PC-9 (cell line): Measurements from ENCODE around the gene SPARC. TPM values are rescaled to one million over a fixed set of nuclear protein-coding genes. Genes with fewer than 3 reads are reported as not detected.

Experiments used
- BruUV-seq: library from RNA; stranded (reverse); fragments of 400-500 nt; replicated peaks from 2 replicates; lab custom pipeline; 2021; lab: Mats Ljungman, UMichigan
- CTCF ChIA-PET: fragments of 300-600 bp; sonication (Branson Sonifier 250); formaldehyde crosslinking; loops from one replicate; lab custom pipeline; 2022; ENCODE audit warnings: antibody characterized with exemption; lab: Charles Lee
- POLR2A ChIA-PET: fragments of 300-600 bp; sonication (Branson Sonifier 250); formaldehyde crosslinking; loops from one replicate; lab custom pipeline; 2022; ENCODE audit warnings: antibody characterized with exemption; ENCODE audit not compliant: unreplicated experiment; lab: Charles Lee
- DNase-seq, 2 experiments: peaks; one replicate each; pipeline versions ENCODE4 v3.0.0 to v3.0.0-alpha.2; 2015 to 2022; ENCODE audit warnings: mixed read lengths in 1 of 2
- H2AFZ ChIP-seq: fragments of 200-600 bp; sonication (generic); 2 replicates; pipeline ENCODE4 v1.8.1; 2017; ENCODE audit warnings: antibody characterized with exemption
- H3F3A ChIP-seq: fragments of 200-600 bp; sonication (generic); 2 replicates; pipeline ENCODE4 v1.8.1; 2017; ENCODE audit warnings: antibody characterized with exemption, mild to moderate bottlenecking, low read depth; ENCODE audit not compliant: insufficient read depth
- H3K27ac ChIP-seq: fragments of 200-600 bp; sonication (generic); 2 replicates; pipeline ENCODE4 v1.6.1; 2016; ENCODE audit warnings: mixed run types
- H3K27me3 ChIP-seq: fragments of 200-600 bp; sonication (generic); 2 replicates; pipeline ENCODE4 v1.6.1; 2016; ENCODE audit warnings: low read depth, mixed run types; ENCODE audit not compliant: insufficient read depth
- H3K36me3 ChIP-seq: fragments of 200-600 bp; sonication (generic); 2 replicates; pipeline ENCODE4 v1.6.1; 2016; ENCODE audit warnings: low read depth, mixed run types
- H3K4me1 ChIP-seq: fragments of 200-600 bp; sonication (generic); replicated peaks from 2 replicates; pipeline ENCODE4 v1.6.1; 2016; ENCODE audit warnings: mixed run types; ENCODE audit not compliant: insufficient read depth
- H3K4me2 ChIP-seq: fragments of 200-600 bp; sonication (generic); 2 replicates; pipeline ENCODE4 v1.6.1; 2017; ENCODE audit warnings: mixed run types
- H3K4me3 ChIP-seq: fragments of 200-600 bp; sonication (generic); 2 replicates; pipeline ENCODE4 v1.6.1; 2016; ENCODE audit warnings: mixed run types
- H3K79me2 ChIP-seq: fragments of 200-600 bp; sonication (generic); 2 replicates; pipeline ENCODE4 v1.6.1; 2017; ENCODE audit warnings: low read depth, mixed run types
- H3K9me2 ChIP-seq: fragments of 200-600 bp; sonication (generic); 2 replicates; pipeline ENCODE4 v1.8.1; 2017; ENCODE audit warnings: mild to moderate bottlenecking; ENCODE audit not compliant: insufficient read depth
- H3K9me3 ChIP-seq: fragments of 200-600 bp; sonication (generic); 2 replicates; pipeline ENCODE4 v1.8.1; 2016; ENCODE audit warnings: low read depth; ENCODE audit not compliant: insufficient read depth
- H4K20me1 ChIP-seq: fragments of 200-600 bp; sonication (generic); 2 replicates; pipeline ENCODE4 v1.8.1; 2017; ENCODE audit not compliant: insufficient read depth
- CTCF ChIP-seq: fragments of 200-600 bp; sonication (generic); conservative IDR thresholded peaks from 2 replicates; pipeline ENCODE4 v1.6.1; 2017; ENCODE audit warnings: mixed run types, antibody characterized with exemption, mild to moderate bottlenecking, moderate library complexity
- EZH2 ChIP-seq: fragments of 200-600 bp; sonication (generic); IDR thresholded peaks from 2 replicates; pipeline ENCODE4 v1.8.0; 2017; ENCODE audit warnings: antibody characterized with exemption, low read depth
- intact Hi-C: fragments of 100-400 bp; cut with micrococcal nuclease; formaldehyde crosslinking; loops from one replicate; pipeline ENCODE4 v1.10.0; 2022; ENCODE audit not compliant: unreplicated experiment
- total RNA-seq: library from RNA; stranded (reverse); gene quantifications from 2 replicates; pipeline ENCODE4 v1.2.3, GENCODE V29; 2021

The SPARC gene
- total RNA-seq, 1 experiment from 2014 or later: 84.1 TPM

- CTCF ChIA-PET: no interaction called here
- BruUV-seq: no TSS peak
- DNase-seq: no peak
- H3K79me2 ChIP-seq: no peaks in the 10 kb centered on the region
- no peaks in the 10 kb centered on the region for H3K9me2 ChIP-seq
- no peaks in the 10 kb centered on the region for H3F3A ChIP-seq
- H3K4me3 ChIP-seq: no peak overlapping the region
- no peaks in the 10 kb centered on the region for H3K36me3 ChIP-seq
- no peak overlapping the region for H3K4me2 ChIP-seq
- H3K9me3 ChIP-seq: no peaks in the 10 kb centered on the region
- POLR2A ChIA-PET: interaction anchor here (0.6 kb wide), 1 partner anchor 61 kb away, joined by 3 read pairs; no protein-coding TSS in a partner anchor
- intact Hi-C loops: no loop called here
- H3K27ac ChIP-seq: no peak overlapping the region
- H4K20me1 ChIP-seq: no peaks in the 10 kb centered on the region
- no peaks in the 10 kb centered on the region for H3K4me1 ChIP-seq
- no peak overlapping the region for H2AFZ ChIP-seq
- TF ChIP-seq CTCF: no peak
- TF ChIP-seq EZH2: no peak
- H3K27me3 ChIP-seq: 0 out of 2 replicates have a peak, but pooled peaks cover 9% of the 10 kb centered on the region
Observed at GRCh38 chr5:151674626-151675610, 11.8 kb downstream of the SPARC start.

- TF ChIP-seq EZH2 (no peak), CTCF (no peak)
- BruUV-seq: no TSS peak
- intact Hi-C loops: no loop called here
- Histone ChIP-seq H3K4me3 (no peak overlapping the region), H3K4me1 (no peaks in the 10 kb centered on the region), H4K20me1 (no peaks in the 10 kb centered on the region), H3K9me3 (no peaks in the 10 kb centered on the region), H3K79me2 (no peaks in the 10 kb centered on the region), H3K9me2 (no peaks in the 10 kb centered on the region), H3F3A (no peaks in the 10 kb centered on the region), H3K4me2 (no peak overlapping the region), H3K27ac (no peak overlapping the region), H2AFZ (no peak overlapping the region), H3K27me3 (0 out of 2 replicates have a peak, but pooled peaks cover 9% of the 10 kb centered on the region), H3K36me3 (no peaks in the 10 kb centered on the region)
- CTCF ChIA-PET: no interaction called here
- no peak for DNase-seq
- POLR2A ChIA-PET: no interaction called here
Observed at GRCh38 chr5:151673421-151673820, 13.3 kb downstream of the SPARC start.

- H3K4me1 ChIP-seq: no peaks in the 10 kb centered on the region
Observed at GRCh38 chr5:151672516-151672915, 14.2 kb downstream of the SPARC start.

More at GRCh38 chr5:151672516-151672915, 14.2 kb downstream of the SPARC start:
- POLR2A ChIA-PET: no interaction called here
- H3F3A ChIP-seq: no peaks in the 10 kb centered on the region
- H3K9me2 ChIP-seq: no peaks in the 10 kb centered on the region
- H3K79me2 ChIP-seq: no peaks in the 10 kb centered on the region
- no peak for DNase-seq
- H2AFZ ChIP-seq: no peak overlapping the region
- no peak overlapping the region for H3K27ac ChIP-seq
- no peak overlapping the region for H3K4me3 ChIP-seq
- intact Hi-C loops: no loop called here
- H3K36me3 ChIP-seq: no peaks in the 10 kb centered on the region
- CTCF ChIA-PET: interaction anchor here (0.5 to 0.6 kb wide), 2 partner anchors 7 to 153 kb away, joined by 3 to 21 read pairs; no protein-coding TSS in a partner anchor
- BruUV-seq: no TSS peak
- no peaks in the 10 kb centered on the region for H3K9me3 ChIP-seq
- H4K20me1 ChIP-seq: no peaks in the 10 kb centered on the region
- TF ChIP-seq CTCF: no peak
- 0 out of 2 replicates have a peak, but pooled peaks cover 9% of the 10 kb centered on the region for H3K27me3 ChIP-seq
- H3K4me2 ChIP-seq: no peak overlapping the region
